Omental fat pad (tissue), 4 donors: ENCODE measurements around the gene PSMA8. TPM values are rescaled to one million over a fixed set of nuclear protein-coding genes. Genes with fewer than 3 reads are reported as not detected.
"Not testable (repeated sequence)": the region's sequence is repeated elsewhere in the genome, so short reads cannot be mapped to it uniquely, and the experiment has no call there.

ENCODE experiments used
- ATAC-seq: fragments of 150-250 bp; one replicate; pipeline ENCODE4 v1.9.1; 2016; ENCODE audit warnings: mild to moderate bottlenecking, moderate library complexity; ENCODE audit not compliant: low FRiP score
- DNase-seq: peaks from one replicate; pipeline ENCODE4 v3.0.0-alpha.2; 2019; ENCODE audit warnings: low spot score
- total RNA-seq, 4 donors: library from RNA; depleted of rRNA; stranded (reverse); fragments of >200 nt; gene quantifications; one replicate each; pipeline ENCODE4 v1.1.0, GENCODE V29; 2016
- TF ChIP-seq, protein P1 (sequence below), 3 donors: fragments of 450-650 bp; IDR thresholded peaks; one replicate each; pipeline ENCODE4 v1.5.1; 2016 to 2017; ENCODE audit warnings: antibody characterized with exemption in 3 of 3, mild to moderate bottlenecking in 3 of 3, moderate library complexity in 2 of 3

PSMA8 gene
- total RNA-seq, 4 donors from 2014 or later, result not detected

GRCh38 chr18:26230497-26230896 is 96.8 kb downstream of the PSMA8 start:
- DNase-seq, result no peak
- TF ChIP-seq, protein P1, sequence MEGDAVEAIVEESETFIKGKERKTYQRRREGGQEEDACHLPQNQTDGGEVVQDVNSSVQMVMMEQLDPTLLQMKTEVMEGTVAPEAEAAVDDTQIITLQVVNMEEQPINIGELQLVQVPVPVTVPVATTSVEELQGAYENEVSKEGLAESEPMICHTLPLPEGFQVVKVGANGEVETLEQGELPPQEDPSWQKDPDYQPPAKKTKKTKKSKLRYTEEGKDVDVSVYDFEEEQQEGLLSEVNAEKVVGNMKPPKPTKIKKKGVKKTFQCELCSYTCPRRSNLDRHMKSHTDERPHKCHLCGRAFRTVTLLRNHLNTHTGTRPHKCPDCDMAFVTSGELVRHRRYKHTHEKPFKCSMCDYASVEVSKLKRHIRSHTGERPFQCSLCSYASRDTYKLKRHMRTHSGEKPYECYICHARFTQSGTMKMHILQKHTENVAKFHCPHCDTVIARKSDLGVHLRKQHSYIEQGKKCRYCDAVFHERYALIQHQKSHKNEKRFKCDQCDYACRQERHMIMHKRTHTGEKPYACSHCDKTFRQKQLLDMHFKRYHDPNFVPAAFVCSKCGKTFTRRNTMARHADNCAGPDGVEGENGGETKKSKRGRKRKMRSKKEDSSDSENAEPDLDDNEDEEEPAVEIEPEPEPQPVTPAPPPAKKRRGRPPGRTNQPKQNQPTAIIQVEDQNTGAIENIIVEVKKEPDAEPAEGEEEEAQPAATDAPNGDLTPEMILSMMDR (IDR thresholded peaks at IDR 0.05), result no peak
- no peak for ATAC-seq

DNA sequence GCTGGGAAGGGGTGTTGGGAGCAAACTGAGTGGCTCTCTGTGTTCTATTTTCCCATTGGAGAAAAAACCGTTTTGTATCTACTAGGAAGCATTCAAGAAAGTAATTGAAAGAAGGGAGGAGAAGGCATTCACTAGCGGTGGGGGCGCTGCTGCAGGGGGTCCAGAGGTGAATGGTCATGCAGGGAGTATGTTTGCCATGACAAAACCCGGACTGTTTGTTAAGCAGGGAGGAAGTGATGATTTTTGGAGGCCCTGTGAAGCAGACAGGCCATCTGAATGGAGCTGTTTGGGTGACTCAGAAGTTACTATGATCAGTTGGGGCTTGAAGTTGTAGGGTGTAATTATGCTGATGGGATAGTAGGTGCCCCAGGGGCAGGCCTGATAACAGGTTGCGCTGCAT is 99.5 kb downstream of the PSMA8 start:
- ATAC-seq (no peak), DNase-seq (no peak)
- TF ChIP-seq, protein P1 (IDR thresholded peaks at IDR 0.05), result no peak

DNA sequence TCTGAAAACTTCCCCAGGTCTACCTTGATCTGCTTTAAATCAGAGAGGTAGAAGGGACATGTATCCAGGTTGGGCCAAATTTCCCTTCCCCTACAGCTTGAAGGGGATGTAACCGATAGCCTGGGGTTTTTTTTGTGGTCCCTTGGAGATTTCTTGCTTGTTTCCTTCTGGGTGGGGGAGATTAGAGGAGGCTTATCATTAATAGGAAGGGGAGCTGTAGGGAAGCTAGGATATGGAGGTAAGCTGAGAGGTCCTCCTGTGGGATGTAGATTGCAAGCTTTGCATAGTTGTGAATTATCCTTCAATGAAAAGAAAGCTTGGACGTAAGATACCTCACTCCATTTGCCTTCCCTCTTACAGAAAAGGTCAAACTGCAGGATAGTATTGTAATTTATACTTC is 103.7 kb downstream of the PSMA8 start:
- ATAC-seq, DNase-seq: not testable (repeated sequence)

DNA sequence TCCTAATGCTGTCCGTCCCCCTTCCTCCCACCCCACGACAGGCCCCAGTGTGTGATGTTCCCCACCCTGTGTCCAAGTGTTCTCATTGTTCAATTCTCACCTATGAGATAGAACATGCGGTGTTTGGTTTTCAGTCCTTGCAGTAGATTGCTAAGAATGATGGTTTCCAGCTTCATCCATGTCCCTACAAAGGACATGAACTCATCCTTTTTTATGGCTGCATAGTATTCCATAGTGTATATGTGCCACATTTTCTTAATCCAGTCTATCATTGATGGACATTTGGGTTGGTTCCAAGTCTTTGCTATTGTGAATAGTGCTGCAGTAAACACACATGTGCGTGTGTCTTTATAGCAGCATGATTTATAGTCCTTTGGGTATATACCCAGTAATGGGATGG is 105.0 kb downstream of the PSMA8 start:
- not testable (repeated sequence) for DNase-seq, ATAC-seq

DNA sequence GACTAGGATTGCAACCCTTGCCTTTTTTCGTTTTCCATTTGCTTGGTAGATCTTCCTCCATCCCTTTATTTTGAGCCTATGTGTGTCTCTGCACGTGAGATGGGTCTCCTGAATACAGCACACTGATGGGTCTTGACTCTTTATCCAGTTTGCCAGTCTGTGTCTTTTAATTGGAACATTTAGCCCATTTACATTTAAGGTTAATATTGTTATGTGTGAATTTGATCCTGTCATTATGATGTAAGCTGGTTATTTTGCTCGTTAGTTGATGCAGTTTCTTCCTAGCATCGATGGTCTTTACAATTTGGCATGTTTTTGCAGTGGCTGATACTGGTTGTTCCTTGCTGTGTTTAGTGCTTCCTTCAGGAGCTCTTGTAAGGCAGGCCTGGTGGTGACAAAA is 108.7 kb downstream of the PSMA8 start:
- DNase-seq, ATAC-seq: not testable (repeated sequence)

Other genes with a start within 250 kb of the PSMA8 start
- gene SS18, start 43.3 kb upstream of the PSMA8 start, total RNA-seq, result 100 to 1,000 TPM in 3 of 4 donors, 10 to 100 TPM in 1; 93.3 to 125 (median 107) TPM
- gene TAF4B, start 92.6 kb downstream of the PSMA8 start, total RNA-seq, result 10 to 100 TPM in 3 of 4 donors, 1 to 10 TPM in 1; 7.4 to 38.9 (median 14.9) TPM